Measurements from ENCODE around the gene ZCWPW1. TPM values are rescaled to one million over a fixed set of nuclear protein-coding genes. Genes with fewer than 3 reads are reported as not detected.
A peak's percentile ranks its signal among the peaks of the same experiment; 100 is the strongest.

The ZCWPW1 gene
- 2.4 TPM for total RNA-seq

- DNase-seq (ENCODE audit: low read depth in 2 of 3, low spot score in 2 of 3), result peak; percentile 95 to 98 (median 97)
Measured at GRCh38 chr7:100428199-100428966, at the start of gene ZCWPW1. Gene ZCWPW1 (minus strand): TSS chr7:100428703. CDS start chr7:100420649, 8,054 bp downstream.

- DNase-seq (ENCODE audit: low read depth in 2 of 3, low spot score in 2 of 3), result no peak
Measured at GRCh38 chr7:100477871-100478267, 49.4 kb upstream of the ZCWPW1 start.

DNA sequence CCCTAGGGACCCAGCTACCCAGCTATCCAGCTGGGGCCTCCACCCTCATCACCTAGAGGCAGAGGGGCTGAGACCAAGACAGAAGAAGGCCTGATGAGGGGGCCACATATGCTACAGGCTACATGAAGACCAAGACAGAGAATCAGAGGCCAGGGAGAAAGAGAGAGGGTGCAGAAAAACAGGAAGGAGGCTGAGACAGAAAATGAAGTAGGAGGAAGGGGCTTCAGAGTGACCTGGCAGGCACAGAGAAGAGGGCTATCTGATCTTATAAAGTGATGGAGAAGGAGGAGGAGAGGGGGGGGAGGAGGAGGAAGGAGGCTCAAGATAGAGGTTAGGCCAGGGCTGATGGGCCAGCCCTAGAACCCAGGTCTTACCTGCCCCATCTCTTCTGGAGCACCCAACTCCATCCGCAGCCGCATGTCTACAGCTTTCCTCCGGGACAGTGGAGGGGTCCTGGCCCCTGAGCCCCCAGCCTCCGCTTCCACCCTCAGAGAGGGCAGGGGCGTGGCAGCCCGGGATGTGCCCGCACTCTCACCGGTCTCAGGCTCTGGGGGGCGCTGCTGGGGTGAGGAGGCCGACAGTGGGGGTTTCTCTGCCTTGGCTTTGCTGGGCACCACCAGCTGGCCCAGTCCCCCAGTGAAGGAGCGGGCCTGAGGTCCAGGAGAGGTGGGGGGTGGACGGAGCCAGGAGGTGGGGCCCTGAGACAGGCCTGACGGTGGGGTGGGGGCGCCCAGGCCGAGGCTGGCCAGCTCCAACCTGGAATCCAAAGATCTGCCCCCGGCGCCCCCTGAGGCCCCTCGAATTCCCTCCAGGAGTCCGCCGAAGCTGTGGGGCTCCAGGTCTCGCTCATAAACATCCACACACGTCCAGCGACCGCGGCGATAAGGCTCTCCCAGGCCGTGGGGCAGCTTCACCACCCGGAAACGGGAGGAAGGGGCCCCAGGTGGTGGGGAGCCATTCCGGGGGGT lies 48.7 kb upstream of the ZCWPW1 start:
- peak in 1 of 3 donors; percentile 56 for DNase-seq (ENCODE audit: low read depth in 2 of 3, low spot score in 2 of 3)

DNA sequence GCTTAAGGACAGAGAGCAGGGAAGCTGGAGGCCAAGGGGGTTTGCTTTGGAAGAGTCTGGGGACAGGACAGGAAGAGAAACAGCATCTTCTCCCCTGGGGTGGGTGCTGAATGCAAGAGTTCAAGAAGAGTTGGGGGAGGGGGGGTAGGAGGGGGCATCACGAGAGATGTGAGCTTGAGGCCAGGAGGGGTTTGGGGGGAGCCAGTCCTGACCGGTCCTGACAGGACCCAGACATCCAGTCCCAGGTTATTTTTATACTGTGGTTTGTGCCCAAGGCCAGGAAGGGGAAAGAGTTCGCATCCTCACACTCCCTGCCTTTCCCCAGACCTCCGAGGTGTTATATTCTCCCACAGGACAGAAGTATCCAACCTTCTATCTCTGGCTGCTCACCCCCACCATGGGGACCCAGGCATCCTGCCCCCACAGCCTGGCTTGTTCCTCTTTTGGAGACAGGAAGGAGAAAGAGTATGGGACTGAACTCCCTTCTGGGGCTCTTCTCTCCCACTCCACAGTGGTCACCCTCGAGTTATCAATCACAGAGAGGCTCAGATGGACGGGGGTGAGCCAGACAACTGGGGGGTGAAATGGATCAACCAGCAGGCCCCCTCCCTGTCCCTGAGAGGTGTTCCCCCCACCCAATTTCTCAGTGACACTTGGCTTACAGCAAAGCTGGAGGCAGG lies 47.7 kb upstream of the ZCWPW1 start:
- DNase-seq (ENCODE audit: low read depth in 2 of 3, low spot score in 2 of 3), result no peak

- DNase-seq (ENCODE audit: low read depth in 2 of 3, low spot score in 2 of 3), result no peak
Measured at GRCh38 chr7:100475549-100475948, 47.0 kb upstream of the ZCWPW1 start.

DNA sequence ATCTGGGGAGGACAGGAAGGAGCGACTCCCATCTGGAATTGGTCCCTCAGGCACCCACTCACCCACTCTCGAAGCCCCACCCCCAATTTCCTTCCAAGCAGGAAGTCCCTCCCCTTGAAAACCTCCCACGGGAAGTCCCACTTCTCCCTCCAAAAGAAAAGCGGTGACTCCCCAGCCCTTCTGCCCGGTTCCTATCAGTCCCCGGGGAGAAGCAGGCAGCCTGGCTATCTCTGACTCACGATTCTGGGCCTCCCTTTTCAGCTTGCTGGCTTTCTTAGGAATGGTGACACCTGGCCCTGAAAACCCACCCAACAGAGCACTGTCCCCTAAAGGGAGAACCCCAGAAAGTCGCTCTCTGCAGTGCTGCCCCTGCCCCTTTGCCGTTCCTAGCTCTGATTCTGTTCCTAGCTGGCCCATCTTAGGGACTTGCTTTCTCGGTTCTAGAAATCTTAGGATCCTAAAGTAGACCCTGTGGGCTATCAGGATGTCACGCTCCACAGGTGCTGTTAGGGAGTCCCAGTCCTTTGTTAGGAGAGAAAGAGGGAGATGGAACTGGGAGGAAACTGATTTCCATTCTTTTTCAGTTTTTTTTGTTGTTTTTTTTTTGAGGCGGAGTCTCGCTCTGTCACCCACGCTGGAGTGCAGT lies 44.5 kb upstream of the ZCWPW1 start:
- DNase-seq (ENCODE audit: low read depth in 2 of 3, low spot score in 2 of 3), result no peak

DNA sequence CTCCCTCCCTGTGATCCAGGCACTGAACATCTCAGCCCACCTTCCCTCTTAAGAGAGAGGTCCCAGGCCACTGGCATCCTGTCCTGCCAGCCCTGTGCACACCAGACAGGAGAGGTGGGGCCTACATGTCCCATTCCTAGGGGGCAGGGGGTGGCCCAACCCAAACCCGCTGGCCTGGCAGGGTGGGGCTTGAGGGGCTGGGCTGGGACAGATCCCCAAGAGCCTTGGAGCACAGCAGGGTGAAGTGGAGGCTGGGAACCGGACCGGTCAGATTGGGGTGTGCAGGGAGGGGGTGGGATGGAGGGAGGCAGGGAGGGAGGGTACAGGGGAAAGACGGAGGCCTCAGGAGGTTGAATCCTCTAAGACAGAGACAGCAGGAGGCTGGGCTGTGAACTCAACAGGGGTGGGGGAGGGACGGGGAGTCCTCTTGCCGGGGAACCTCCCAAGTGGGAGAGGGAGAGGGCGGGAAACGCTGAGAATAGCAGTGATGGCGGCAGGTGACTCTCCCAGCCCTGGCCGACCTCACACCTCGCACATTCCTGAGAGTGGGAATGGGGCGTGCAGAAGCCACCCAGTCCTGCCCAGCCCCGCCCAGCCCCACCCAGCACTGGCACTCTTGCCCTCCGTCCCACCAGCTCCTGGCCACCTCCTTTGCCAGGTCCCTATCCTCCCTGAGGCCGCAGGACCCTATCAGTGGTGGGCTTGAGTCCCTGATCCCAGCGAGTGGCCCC lies 43.8 kb upstream of the ZCWPW1 start:
- no peak for DNase-seq (ENCODE audit: low read depth in 2 of 3, low spot score in 2 of 3)

DNA sequence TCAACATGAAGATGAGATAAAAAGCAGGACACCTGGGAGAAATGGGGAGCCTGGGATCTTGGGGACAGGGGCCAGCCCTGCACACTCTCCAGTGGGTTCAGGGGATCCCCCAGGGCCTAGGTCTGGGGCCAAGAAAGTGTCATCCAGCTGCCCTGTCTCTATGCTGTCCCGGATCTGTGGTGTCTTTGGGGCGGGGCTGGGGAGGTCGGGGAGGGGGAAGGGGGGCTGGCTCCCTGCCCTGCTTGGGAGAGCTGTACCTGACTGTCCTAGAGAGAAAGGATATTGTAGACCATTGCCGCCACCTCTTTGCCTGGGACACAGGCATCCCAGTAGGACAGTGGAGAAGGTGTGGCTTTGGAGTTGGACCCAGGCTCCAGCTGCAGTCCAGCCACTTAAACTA lies 42.5 kb upstream of the ZCWPW1 start:
- no peak for DNase-seq (ENCODE audit: low read depth in 2 of 3, low spot score in 2 of 3)

GRCh38 chr7:100469227-100470044 lies 40.9 kb upstream of the ZCWPW1 start:
- DNase-seq (ENCODE audit: low read depth in 2 of 3, low spot score in 2 of 3), result peak; percentile 68 to 73 (median 72)

DNA sequence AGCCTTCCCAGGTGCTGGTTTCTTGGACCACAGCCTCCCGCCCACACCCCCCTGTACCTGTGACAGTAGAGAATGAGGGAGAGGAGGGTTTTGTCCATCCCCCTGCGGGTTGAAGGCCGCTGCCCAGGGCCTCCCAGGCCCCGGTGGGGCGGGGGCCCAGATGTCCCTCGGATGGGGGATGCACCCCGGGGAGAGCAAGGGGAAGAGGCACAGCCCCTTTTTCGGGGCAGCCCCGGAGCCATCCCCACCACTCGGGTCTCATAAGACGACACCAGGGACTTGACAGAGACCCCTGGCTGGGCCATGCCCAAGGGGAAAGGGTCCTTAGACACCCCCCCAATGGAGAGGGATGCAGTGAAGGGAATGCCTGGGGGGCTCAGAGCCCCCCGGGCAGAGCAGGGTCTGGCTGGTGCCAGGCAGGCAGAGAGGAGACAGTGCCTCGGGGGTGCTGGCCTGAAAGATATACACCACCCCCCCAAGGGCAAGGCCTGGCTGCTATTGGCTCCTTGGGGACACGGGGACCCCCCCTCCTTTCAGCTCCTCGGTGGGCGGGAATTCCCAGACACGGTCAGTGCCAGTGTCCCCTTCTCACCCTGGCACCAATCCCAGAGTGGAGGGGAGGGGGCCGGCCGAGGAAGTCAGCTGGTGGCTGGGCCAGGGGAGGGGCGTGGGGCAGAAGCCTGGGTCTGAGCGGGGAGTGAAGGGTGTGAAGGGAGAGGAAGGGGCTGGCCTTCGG lies 39.3 kb upstream of the ZCWPW1 start:
- DNase-seq (ENCODE audit: low read depth in 2 of 3, low spot score in 2 of 3), result no peak

DNA sequence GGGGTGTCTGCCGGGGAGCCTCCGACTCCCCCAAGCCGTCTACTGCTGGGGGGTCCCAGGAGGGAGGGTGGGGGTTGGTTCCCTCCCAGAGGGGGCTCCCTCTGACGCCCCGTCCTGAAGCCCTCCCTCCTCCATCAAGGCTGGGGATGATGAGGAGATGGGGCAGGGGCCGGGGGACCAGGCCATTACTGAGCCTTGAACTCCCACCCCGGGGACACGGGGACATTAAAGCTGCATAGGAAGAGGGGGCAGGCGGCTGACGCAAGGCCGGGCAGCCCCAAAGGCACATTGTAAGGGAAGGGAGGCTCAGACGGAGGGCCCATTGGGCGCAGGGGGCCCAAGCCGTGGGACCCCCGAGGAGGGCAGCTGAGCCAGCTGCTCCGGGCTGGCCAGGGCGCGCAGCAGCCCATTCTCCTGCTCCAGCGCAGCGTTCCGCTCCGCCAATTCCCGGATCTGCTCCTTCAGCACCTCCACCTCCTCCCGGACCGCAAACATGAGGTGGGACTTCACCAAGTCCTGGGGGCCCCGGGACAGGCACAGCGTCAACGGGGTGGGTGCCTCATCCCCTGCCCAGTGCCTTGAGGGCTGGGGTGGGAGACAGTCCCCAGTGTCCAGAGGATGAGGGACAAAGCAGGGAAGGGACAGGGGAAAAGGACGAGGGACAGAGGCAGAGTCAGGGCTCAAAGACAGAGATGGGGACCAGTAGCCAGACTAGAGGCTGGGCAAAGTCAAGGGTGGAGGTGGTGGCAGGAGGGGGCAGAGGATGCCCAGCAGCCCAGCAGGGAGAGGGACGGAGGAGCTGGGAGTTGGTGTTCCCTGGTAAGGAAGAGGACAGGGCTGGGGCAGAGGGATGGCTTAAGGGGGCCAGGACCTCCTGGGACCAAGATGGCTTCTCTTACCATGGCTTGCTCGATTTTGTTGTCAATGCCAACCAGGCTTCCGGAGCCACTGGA lies 38.4 kb upstream of the ZCWPW1 start:
- DNase-seq (ENCODE audit: low read depth in 2 of 3, low spot score in 2 of 3), result no peak

- peak in 2 of 3 donors; percentile 76 to 78 for DNase-seq (ENCODE audit: low read depth in 2 of 3, low spot score in 2 of 3)
Measured at GRCh38 chr7:100465702-100466311, 37.3 kb upstream of the ZCWPW1 start.

DNA sequence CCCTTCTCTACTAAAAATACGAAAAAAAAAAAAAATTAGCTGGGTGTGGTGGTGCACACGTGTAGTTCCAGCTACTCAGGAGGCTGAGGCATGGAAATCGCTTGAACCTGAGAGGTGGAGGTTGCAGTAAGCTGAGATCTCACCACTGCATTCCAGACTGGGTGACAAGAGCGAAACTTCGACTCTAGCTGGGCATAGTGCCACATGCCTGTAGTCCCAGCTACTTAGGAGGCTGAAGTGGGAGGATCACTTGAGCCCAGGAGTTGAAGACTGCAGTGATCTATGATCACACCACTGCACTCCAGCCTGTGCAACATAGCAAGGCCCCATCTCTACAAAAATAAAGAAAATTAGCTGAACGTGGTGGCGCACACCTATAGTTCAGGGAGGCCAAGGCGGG lies 36.8 kb upstream of the ZCWPW1 start:
- no peak for DNase-seq (ENCODE audit: low read depth in 2 of 3, low spot score in 2 of 3)

GRCh38 chr7:100464791-100465190 lies 36.3 kb upstream of the ZCWPW1 start:
- DNase-seq (ENCODE audit: low read depth in 2 of 3, low spot score in 2 of 3), result no peak

GRCh38 chr7:100464210-100464660 lies 35.7 kb upstream of the ZCWPW1 start, which contains the start of gene SPACDR:
Gene SPACDR (minus strand): TSS chr7:100464260. CDS start chr7:100464025, 235 bp downstream.
- no peak for DNase-seq (ENCODE audit: low read depth in 2 of 3, low spot score in 2 of 3)

DNA sequence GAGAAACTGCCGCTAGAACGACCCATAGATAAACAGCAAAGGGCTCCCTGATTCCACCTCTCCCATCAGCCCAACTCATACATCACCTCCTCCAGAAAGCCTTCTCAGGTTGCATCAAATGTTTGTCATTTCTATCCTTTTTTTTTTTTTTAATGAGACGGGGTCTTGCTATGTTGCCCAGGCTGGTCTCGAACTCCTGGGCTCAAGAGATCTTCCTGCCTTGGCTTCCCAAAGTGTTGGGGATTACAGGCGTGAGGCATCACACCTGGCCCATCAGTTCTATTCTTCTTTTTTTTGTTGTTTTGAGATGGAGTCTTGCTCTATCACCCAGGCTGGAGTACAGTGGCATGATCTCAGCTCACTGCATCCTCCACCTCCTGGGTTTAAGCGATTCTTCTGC lies 28.5 kb upstream of the ZCWPW1 start:
- no peak for DNase-seq (ENCODE audit: low read depth in 2 of 3, low spot score in 2 of 3)

DNA sequence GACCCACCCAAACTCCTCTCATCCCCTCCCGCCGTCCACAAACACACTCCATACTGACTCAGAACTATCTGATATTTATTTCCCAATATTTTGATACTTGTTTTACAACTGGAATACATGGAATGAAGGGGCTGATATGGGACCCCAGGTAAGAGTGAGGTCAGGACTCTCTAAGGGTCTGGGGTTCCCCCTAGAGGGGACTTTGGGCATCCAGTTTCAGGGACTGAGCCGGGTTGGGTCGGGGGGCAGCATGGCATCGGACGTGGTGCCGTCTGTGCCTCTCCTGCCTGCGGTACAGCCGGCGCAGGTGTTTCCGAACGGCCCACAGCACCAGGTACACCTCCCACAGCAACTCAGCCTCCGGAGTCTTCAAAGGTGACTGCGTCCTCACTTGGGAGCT lies 28.1 kb upstream of the ZCWPW1 start:
- DNase-seq (ENCODE audit: low read depth in 2 of 3, low spot score in 2 of 3), result no peak
